ENCODE data around the gene CSRP3. TPM values are rescaled to one million over a fixed set of nuclear protein-coding genes. Genes with fewer than 3 reads are reported as not detected.
A peak's percentile ranks its signal among the peaks of the same experiment; 100 is the strongest.

Gene CSRP3
- total and polyA plus RNA-seq, 9 of the 15 experiments (the other 6 are each of a cell fraction or from before 2014, with no cell fraction given) = 0.14 TPM; not detected in 8

DNA sequence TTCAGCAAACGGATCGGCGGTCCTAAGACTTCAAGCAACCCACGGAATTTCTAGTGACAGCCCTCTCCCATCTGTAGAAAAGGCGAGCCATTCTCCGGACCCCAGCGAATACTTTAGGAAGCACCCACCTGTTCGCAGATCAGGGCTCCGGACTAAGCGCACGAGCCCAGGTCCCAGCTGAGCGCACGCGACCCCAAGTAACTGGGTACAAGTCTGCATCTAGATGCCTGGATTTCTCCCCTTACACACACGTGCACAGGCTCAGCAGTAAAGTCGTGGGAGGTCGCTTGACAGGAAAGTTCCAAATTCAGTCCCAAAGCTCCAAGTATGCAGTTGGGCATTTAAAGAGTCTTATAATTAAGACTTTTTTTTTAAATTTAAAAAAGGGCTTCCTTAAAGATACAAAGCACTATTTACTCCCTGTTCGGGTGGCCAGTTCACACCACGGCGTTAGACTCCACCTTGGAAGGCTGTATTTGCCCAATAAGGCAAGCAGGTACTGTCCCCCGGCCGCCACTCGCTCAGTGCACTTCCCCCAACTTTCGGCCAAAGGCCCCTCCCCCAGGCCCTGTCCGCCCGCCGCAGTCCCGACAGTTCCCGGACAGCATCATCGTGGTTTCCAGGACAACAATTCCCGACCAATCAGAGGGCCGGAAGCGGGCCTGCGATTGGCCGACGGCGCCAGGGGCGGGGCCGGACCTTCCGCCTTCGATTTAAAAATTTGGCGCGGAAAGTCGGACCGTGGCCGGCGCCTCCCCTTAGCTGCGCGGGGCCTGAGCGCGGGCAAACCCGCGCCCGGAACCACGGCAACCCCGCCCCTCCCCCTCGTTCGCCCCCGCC, 38.9 kb upstream of the CSRP3 start, which contains the start of gene E2F8 (continued):
- TF ChIP-seq ZEB2 (IDR thresholded peaks at IDR 0.05) (no peak), YY1 (IDR thresholded peaks at IDR 0.05; ENCODE audit: borderline replicate concordance in 1 of 3, control insufficient read depth in 1 of 3, extremely low read depth in 1 of 3, insufficient read depth in 3 of 3, insufficient read length in 1 of 3, insufficient replicate concordance in 2 of 3, low read depth in 1 of 3, low read length in 2 of 3) (peak in 2 of 3 experiments; percentile 49 to 82), MEIS2 (IDR thresholded peaks at IDR 0.05; ENCODE audit: partially characterized antibody) (peak; percentile 22), ZNF41 (CRISPR knock-in tag; conservative IDR thresholded peaks at IDR 0.05) (no peak), MYC (IDR thresholded peaks at IDR 0.05; ENCODE audit: low read depth, low read length) (peak; percentile 82; the same call in 1 of the 2 replicates), MYC (CRISPR knock-in tag; IDR thresholded peaks at IDR 0.05; ENCODE audit: borderline replicate concordance, low read depth) (peak; percentile 46; the same call in 1 of the 2 replicates), TAF9B (IDR thresholded peaks at IDR 0.05; ENCODE audit: partially characterized antibody) (peak; percentile 75), KDM5B (IDR thresholded peaks at IDR 0.05; ENCODE audit: insufficient replicate concordance, low read depth, low read length) (peak; percentile 57), HDAC1 (IDR thresholded peaks at IDR 0.05) (peak in 1 of 2 experiments; percentile 70; a peak in 1 of 4 replicates), NCOR1 (IDR thresholded peaks at IDR 0.05) (no peak), MTA1 (IDR thresholded peaks at IDR 0.05; ENCODE audit: borderline replicate concordance) (no peak), CHD2 (IDR thresholded peaks at IDR 0.05; ENCODE audit: low read depth, low read length) (peak; percentile 75; the same call in 1 of the 2 replicates), HOXB6 (CRISPR knock-in tag; IDR thresholded peaks at IDR 0.05; ENCODE audit: borderline replicate concordance) (no peak), ZFPM2 (CRISPR knock-in tag; IDR thresholded peaks at IDR 0.05) (no peak), RBBP5 (IDR thresholded peaks at IDR 0.05; ENCODE audit: borderline replicate concordance, insufficient read depth, low read length, poor library complexity, severe bottlenecking) (peak; percentile 66), RBM22 (IDR thresholded peaks at IDR 0.05; ENCODE audit: low read depth, low read length, poor library complexity, severe bottlenecking) (peak; percentile 88), POLR3A (IDR thresholded peaks at IDR 0.05; ENCODE audit: borderline replicate concordance, extremely low read depth, insufficient read depth, insufficient read length) (no peak), SRF (CRISPR knock-in tag; IDR thresholded peaks at IDR 0.05) (peak in 1 of 2 experiments; percentile 88; a peak in 2 of 4 replicates), POLR2H (tag; IDR thresholded peaks at IDR 0.05; ENCODE audit: low read depth) (peak; percentile 72), ZNF699 (CRISPR knock-in tag; IDR thresholded peaks at IDR 0.05; ENCODE audit: insufficient replicate concordance) (no peak), RBM34 (IDR thresholded peaks at IDR 0.05; ENCODE audit: borderline replicate concordance, insufficient read depth, low read length) (no peak)
- TF ChIP-seq, protein P1, sequence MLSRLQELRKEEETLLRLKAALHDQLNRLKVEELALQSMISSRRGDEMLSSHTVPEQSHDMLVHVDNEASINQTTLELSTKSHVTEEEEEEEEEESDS (CRISPR knock-in tag; IDR thresholded peaks at IDR 0.05) = no peak
- TF ChIP-seq, protein P2, sequence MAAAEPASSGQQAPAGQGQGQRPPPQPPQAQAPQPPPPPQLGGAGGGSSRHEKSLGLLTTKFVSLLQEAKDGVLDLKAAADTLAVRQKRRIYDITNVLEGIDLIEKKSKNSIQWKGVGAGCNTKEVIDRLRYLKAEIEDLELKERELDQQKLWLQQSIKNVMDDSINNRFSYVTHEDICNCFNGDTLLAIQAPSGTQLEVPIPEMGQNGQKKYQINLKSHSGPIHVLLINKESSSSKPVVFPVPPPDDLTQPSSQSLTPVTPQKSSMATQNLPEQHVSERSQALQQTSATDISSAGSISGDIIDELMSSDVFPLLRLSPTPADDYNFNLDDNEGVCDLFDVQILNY (CRISPR knock-in tag; IDR thresholded peaks at IDR 0.05) = no peak
